ENCODE data around the gene COA1. TPM values are rescaled to one million over a fixed set of nuclear protein-coding genes. Genes with fewer than 3 reads are reported as not detected.
"Not testable (repeated sequence)": the region's sequence is repeated elsewhere in the genome, so short reads cannot be mapped to it uniquely, and the experiment has no call there.

The COA1 gene
- total and polyA plus RNA-seq, 9 of the 15 experiments (the other 6 are each of a cell fraction or from before 2014, with no cell fraction given): 98.9 to 463 (median 181) TPM

DNA sequence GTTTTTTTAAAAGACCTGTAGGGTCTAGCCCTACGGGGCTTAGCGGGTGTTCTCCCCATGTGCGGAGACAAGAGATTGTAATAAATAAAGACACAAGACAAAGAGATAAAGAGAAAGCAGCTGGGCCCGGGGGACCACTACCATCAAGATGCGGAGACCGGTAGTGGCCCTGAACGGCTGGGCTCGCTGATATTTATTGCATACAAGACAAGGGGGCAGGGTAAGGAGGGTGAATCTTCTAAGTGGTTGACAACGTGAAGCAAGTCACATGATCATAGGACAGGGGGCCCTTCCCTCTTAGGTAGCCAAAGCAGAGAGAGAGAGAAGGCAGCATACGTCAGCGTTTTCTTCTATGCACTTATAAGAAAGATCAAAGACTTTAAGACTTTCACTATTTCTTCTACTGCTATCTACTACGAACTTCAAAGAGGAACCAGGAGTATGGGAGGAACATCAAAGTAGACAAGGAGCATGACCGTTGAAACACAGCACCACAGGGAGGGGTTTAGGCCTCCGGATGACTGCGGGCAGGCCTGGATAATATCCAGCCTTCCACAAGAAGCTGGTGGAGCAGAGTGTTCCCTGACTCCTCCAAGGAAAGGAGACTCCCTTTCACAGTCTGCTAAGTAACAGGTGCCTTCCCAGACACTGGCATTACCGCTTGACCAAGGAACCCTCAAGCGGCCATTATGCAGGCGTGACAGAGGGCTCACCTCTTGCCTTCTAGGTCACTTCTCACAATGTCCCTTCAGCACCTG lies 5.4 kb upstream of the COA1 start (continued):
- TF ChIP-seq, protein P1, sequence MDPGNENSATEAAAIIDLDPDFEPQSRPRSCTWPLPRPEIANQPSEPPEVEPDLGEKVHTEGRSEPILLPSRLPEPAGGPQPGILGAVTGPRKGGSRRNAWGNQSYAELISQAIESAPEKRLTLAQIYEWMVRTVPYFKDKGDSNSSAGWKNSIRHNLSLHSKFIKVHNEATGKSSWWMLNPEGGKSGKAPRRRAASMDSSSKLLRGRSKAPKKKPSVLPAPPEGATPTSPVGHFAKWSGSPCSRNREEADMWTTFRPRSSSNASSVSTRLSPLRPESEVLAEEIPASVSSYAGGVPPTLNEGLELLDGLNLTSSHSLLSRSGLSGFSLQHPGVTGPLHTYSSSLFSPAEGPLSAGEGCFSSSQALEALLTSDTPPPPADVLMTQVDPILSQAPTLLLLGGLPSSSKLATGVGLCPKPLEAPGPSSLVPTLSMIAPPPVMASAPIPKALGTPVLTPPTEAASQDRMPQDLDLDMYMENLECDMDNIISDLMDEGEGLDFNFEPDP (CRISPR knock-in tag; IDR thresholded peaks at IDR 0.05): 0 out of 2 replicates have a peak, but pooled peaks have one; percentile 45
- TF ChIP-seq NR4A1 (CRISPR knock-in tag; IDR thresholded peaks at IDR 0.05): not testable (repeated sequence)
- TF ChIP-seq NR4A1 (tag; IDR thresholded peaks at IDR 0.05) (peak; percentile 81), ZNF316 (IDR thresholded peaks at IDR 0.05) (peak; percentile 98), MAFG (tag; conservative IDR thresholded peaks at IDR 0.05) (peak; percentile 91), MAZ (CRISPR knock-in tag; conservative IDR thresholded peaks at IDR 0.05 in 1 of 2, IDR thresholded peaks at IDR 0.05 in 1 of 2) (peak in 1 of 2 experiments; percentile 53; a peak in 2 of 4 replicates), MEIS2 (IDR thresholded peaks at IDR 0.05; ENCODE audit: partially characterized antibody) (peak; percentile 75), PTRF (tag; IDR thresholded peaks at IDR 0.05) (0 out of 2 replicates have a peak, but pooled peaks have one; percentile 59), NCOR1 (IDR thresholded peaks at IDR 0.05) (peak; percentile 41; the same call in 1 of the 2 replicates), FOXP1 (CRISPR knock-in tag; IDR thresholded peaks at IDR 0.05) (peak; percentile 49; the same call in 1 of the 2 replicates), BHLHE40 (IDR thresholded peaks at IDR 0.05; ENCODE audit: low read length) (0 out of 2 replicates have a peak, but pooled peaks have one; percentile 21), TCF3 (CRISPR knock-in tag; IDR thresholded peaks at IDR 0.05) (peak; percentile 45; the same call in 1 of the 2 replicates), MTF1 (CRISPR knock-in tag; IDR thresholded peaks at IDR 0.05; ENCODE audit: borderline replicate concordance) (peak; percentile 58; the same call in 1 of the 2 replicates), TEAD1 (CRISPR knock-in tag; IDR thresholded peaks at IDR 0.05) (peak; percentile 24 to 70; a peak in 2 of 4 replicates), CTBP1 (IDR thresholded peaks at IDR 0.05; ENCODE audit: borderline replicate concordance) (peak; percentile 70), HDAC2 (IDR thresholded peaks at IDR 0.05) (0 out of 2 replicates have a peak, but pooled peaks have one; percentile 33), TCF7 (IDR thresholded peaks at IDR 0.05; ENCODE audit: borderline replicate concordance) (peak; percentile 70; the same call in 1 of the 2 replicates), TAL1 (IDR thresholded peaks at IDR 0.05) (peak; percentile 57; the same call in 1 of the 2 replicates), ZNF41 (CRISPR knock-in tag; conservative IDR thresholded peaks at IDR 0.05) (0 out of 2 replicates have a peak, but pooled peaks have one; percentile 18)
- TF ChIP-seq, protein P2, sequence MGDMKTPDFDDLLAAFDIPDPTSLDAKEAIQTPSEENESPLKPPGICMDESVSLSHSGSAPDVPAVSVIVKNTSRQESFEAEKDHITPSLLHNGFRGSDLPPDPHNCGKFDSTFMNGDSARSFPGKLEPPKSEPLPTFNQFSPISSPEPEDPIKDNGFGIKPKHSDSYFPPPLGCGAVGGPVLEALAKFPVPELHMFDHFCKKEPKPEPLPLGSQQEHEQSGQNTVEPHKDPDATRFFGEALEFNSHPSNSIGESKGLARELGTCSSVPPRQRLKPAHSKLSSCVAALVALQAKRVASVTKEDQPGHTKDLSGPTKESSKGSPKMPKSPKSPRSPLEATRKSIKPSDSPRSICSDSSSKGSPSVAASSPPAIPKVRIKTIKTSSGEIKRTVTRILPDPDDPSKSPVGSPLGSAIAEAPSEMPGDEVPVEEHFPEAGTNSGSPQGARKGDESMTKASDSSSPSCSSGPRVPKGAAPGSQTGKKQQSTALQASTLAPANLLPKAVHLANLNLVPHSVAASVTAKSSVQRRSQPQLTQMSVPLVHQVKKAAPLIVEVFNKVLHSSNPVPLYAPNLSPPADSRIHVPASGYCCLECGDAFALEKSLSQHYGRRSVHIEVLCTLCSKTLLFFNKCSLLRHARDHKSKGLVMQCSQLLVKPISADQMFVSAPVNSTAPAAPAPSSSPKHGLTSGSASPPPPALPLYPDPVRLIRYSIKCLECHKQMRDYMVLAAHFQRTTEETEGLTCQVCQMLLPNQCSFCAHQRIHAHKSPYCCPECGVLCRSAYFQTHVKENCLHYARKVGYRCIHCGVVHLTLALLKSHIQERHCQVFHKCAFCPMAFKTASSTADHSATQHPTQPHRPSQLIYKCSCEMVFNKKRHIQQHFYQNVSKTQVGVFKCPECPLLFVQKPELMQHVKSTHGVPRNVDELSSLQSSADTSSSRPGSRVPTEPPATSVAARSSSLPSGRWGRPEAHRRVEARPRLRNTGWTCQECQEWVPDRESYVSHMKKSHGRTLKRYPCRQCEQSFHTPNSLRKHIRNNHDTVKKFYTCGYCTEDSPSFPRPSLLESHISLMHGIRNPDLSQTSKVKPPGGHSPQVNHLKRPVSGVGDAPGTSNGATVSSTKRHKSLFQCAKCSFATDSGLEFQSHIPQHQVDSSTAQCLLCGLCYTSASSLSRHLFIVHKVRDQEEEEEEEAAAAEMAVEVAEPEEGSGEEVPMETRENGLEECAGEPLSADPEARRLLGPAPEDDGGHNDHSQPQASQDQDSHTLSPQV (IDR thresholded peaks at IDR 0.05): peak; percentile 91
- TF ChIP-seq, protein P3, sequence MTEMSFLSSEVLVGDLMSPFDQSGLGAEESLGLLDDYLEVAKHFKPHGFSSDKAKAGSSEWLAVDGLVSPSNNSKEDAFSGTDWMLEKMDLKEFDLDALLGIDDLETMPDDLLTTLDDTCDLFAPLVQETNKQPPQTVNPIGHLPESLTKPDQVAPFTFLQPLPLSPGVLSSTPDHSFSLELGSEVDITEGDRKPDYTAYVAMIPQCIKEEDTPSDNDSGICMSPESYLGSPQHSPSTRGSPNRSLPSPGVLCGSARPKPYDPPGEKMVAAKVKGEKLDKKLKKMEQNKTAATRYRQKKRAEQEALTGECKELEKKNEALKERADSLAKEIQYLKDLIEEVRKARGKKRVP (CRISPR knock-in tag; IDR thresholded peaks at IDR 0.05): peak; percentile 59
- TF ChIP-seq, protein P4, sequence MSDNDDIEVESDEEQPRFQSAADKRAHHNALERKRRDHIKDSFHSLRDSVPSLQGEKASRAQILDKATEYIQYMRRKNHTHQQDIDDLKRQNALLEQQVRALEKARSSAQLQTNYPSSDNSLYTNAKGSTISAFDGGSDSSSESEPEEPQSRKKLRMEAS (CRISPR knock-in tag; IDR thresholded peaks at IDR 0.05): peak; percentile 66; the same call in 1 of the 2 replicates
